GM21786 (cell line): Measurements from ENCODE around the gene GALNT10.

Experiments used
- ATAC-seq: cut with Tn5 transposase; IDR thresholded peaks from one replicate; pipeline ENCODE4 v1.9.1; 2021; ENCODE audit not compliant: unreplicated experiment

Gene GALNT10

DNA sequence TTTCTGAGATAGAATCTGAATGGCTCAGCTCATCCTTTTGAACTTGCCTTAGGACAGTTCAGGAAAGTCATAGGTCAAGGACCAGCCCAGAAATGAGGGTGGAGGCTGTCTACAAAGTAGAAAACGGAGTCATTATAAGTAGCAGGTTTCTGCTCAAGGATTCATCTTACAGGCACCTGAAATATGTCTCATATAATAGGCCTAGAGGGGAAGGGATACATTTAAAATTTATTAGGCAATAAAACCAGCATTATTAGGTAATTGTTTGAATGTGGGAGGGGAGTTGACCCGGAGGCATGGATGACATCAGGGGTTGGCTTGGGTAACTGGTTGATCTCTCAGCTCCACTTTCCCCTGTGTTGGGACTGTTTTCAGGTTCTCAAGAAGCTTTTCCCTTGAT, 11.9 kb upstream of the GALNT10 start:
- no peak for ATAC-seq

DNA sequence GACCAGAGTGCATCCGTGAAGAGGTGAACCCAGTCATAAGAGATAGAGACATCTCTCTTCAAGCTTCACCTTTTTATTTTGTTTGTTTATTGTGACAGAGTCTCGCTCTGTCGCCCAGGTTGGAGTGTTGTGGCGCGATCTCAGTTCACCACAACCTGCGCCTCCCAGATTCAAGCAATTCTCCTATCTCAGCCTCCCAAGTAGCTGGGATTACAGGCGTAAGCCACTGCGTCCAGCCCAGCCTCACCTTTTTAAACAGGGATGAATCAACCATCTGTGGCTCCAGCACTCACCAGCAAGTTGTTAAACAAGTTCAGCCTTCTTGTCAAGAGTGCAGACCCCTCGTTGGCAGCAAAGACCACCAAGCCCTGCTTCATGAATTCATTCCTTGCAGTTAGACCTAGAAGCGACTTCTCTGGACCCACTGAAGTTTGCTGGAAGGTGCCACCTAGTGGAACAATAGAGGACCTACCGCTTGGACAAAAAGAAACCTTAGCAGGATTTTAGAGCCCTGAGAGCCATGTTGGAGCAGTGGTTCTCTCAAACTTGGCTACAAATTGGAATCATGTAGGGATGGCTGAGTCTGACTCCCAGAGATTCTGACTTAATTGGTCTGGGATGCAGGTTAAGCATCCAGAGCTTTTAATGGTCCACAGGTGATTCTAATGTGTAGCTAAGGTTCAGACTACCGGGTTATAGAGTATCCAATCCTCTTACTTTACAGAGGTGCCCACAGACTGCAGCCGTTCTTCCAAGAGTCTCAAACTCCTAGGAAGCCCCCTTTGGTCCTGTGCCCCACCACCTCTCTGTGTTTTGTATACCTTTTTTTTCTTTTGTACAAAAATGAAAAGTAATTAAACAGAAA, 10.5 kb upstream of the GALNT10 start:
- peak; percentile 93 for ATAC-seq

DNA sequence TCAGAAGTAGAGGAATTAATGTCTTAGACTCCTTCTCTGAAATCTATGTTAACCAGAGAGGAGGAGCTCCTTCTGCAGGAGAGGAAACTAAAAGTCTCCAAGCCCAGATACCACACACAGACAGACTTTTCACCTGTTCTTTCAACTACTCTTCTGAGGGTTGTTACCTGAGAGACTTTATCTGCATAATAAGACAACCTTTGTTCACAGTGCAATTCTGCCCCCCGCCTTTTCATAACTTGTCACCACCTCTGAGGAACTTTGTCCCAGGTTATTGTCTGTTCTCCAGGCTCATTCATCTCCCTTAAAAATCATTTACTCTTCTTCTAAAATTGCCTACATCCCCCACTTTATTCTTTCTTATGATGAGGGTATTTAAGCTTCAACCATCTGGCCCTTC, 9.4 kb upstream of the GALNT10 start:
- no peak for ATAC-seq

DNA sequence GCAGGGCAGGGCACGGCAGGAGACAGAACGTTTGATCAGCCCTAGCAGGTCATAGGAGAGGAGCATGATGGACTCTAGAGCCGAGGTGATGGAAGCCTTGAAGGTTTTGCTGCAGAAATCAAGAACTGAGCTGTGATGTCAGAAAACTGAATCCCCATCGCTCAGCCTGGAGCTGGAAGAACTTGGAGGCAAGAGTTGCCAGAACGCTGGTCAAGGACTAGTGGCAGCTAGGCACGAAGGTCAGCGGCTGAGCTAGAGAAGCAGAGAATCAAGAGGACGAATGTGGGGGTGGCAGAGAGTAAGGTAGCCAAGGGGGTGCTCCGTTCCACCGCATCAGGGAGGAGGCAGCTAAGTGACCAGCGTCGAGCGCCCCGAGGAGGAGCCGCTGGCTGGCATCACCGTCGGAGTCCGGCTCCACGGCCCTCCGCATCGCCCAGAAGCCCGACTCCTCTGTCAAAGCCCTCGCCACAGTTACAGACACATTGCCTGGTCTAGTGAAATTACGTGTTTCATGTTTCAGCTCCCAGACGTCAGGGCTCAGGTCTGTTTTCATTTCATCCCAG, 1.2 kb upstream of the GALNT10 start:
- ATAC-seq = peak; percentile 13

DNA sequence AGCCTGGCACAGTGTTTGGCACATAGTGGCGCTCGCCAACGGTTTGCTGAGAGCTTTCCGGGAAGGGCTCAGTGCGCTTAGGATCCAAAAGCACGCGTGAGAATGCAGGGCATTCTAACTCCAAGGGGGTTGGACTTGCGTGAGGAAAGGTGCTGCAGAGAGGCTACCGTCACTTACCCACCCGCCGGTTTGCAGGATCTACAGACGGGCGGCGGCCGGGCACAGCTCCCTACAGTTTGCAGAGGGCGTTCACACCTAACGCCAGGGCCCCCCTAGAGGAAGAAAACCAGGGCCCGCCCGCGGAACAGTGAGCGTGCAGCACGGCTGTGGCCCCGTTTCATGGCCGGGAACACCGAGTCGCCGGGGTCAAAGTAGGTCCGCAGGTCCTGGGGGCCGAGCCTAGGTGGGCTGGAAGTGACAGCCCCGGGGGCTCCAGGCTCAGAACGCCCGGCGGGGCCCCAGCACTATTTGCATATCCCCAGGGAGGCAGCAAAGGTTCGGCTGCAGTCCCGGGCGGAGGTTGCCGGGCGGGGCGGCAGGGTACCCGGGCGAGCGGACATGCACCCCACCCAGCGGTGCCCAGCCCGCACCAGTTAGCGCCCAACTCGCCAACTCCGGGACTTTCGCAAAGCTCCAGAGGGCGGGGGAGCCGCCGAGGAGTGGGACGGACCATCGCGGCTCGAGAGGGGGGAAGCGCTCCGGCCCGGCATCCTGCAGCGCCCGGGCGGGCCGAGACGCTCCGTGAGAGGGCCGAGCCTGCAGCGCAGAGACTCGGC, 526 bp upstream of the GALNT10 start:
- ATAC-seq = peak; percentile 77

DNA sequence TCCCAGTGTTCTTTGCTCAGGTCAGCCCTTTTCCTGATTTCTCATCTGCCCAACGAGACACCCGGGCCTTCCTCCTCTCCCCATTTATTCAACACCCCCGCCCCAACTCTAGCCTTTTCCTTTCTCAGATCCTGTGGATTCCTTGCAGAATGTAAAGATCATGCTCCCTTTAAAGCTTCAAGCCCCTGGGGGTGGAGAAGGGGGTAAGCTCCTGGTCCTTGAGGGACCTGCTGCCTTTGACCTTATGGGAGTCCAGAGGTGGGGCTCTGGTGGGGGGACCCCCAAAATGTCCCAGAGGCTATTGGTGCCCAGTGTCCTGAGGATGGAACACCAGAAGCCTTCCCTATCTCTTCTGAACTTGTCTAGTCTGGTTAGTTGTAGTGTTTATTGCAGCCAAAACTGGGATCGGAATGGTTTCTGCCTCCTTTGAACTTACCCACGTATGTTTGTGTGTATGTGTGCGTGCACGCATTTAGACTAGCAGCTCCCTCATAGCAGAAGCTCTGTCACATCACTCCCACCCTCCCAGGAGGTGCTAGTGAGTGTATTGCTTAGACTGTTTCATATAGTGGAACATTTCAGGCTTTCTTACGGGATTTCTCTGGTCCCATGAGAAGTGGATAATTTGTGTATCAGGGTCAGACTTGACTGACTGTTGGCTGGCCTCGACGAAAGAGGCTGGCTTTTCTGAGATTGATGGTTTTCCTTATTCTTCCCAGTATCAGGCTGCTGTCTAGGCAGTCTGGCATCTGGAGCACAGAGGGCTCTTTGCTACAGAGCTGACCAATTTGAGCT, 1.1 kb downstream of the GALNT10 start:
- ATAC-seq = no peak

DNA sequence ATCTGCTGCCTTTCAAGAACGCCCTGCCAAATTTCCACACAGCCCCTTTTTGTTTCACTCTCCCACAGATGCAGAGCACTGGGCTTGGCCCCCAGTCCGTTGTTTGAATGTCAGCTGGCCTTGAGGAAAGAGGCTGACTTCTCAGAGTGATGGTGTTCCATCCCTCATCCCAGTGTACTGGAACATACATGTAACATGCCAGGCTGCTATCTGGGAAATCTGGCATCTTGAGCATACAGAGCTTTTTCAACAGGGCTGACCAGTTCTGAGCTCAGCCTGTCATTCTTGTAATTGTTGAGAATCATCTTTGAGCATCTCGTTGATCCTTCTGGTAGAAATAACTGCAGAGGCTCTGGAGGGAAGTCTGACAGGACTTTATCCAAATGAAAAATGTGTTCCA, 2.8 kb downstream of the GALNT10 start:
- ATAC-seq = no peak

DNA sequence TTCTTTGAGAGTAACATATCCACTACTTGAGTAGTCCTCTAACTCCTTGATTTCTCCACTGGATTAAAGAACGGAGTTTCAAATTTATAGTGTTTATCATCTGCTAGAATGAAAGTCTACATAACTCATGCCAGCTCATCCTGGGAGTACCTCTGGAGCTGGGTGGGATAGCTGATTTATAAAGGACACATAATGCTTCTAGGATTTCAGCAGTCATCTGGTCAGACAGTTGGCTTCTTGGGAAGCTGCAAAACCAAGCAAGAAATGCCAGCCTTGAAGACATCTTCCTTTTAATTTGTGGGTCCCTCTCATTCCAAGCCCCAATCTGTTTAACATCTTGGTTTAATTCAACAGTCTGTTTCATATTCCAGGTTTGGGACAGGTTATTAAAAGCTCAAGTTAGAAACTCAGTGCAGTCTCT, 3.2 kb downstream of the GALNT10 start:
- ATAC-seq = no peak

DNA sequence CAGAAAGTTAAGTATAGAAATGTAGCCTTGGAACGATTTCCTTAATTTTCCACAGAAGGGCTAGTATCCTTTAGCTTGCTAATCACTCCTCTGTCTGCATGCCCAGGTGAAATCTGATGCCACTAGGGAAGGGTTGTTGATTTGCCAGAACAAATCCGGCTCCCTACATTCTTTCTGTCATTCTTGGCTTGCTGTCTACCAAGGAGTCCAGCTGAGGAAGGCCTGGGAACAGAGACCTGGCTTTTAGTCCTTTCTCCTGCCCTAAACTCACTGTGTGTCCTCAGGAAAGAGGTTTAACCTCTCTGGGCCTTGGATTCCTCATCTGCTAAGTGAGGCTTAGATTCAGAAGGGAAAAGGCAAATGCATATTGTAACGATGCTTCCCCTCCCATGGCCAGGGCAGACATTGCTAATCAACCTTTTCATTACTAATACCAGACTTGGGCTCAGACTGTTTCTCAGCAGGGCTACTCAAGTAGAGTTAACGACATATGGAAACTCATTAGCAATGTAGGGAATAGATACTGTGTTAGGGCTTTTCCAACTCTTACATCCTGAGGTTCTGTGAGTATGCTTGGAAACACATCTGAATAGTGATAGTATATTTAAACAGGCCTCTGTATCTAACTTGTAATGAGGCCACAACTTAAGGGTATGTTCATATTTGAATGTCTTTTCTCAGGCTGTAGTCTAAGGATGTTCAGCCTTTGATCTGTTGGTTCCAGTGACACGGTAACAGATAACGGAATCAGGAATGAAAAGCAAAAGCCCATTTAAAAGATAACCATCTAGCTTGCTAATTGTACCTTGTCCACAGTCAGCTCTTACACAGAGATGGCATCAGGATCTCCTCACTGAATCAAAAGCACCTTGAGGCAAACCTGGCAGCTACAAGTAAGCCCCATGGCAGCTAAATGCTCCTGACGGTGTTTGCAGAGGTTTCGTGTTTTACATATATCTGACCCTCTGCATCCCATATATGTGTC, 4.1 kb downstream of the GALNT10 start:
- no peak for ATAC-seq

DNA sequence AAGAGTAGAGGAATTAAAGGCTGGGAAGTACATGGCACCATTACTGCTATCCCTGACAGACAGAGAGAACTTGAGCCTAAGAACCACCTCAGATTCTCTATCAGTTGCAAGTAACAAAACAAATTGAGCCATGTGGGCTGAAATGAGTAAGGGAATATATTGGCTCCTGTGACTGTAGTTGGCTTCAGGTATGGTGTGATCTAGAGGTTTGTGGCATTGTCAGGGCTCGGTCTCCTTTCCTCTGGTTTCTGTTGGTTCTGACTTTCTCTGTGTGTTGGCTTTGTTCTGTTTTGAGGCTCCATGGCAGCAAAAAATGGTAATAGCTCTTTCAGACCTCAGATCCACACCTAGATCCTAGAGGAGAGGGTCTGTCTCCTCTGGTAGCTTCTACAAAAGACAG, 5.7 kb downstream of the GALNT10 start:
- ATAC-seq = no peak

DNA sequence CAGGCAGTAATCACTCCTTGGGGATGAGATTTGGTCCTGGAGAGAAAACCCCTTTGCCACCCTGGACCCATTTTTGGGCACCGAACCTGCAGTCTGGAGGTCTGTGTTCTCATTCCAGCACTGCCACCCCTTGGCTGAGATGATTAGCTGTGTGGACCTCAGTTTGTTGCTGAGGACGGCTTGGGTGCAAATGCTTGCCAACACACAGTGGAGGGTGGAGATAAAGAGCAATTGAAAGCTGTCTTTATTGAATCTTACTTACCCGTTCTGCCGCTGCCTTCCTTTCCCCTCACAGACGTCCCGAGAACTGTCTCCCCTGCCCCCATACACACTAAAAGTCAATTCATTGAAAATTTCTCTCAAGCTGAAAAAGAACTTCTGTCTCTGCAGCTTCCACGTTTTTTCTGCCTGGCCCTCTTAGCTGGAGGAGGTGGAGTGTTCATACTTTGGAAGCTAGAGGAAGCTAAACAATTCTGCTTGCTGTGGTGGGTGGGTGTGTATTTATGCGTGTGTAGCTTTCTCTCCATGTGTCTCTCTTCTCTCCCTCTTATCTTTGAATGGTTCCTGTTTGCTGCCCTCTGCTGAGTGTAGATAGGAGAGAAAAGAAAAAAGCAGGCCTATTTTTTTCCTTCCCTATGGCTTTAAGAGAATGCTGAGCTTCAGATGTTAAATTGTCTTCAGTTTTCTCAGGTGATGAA, 6.6 kb downstream of the GALNT10 start:
- no peak for ATAC-seq

DNA sequence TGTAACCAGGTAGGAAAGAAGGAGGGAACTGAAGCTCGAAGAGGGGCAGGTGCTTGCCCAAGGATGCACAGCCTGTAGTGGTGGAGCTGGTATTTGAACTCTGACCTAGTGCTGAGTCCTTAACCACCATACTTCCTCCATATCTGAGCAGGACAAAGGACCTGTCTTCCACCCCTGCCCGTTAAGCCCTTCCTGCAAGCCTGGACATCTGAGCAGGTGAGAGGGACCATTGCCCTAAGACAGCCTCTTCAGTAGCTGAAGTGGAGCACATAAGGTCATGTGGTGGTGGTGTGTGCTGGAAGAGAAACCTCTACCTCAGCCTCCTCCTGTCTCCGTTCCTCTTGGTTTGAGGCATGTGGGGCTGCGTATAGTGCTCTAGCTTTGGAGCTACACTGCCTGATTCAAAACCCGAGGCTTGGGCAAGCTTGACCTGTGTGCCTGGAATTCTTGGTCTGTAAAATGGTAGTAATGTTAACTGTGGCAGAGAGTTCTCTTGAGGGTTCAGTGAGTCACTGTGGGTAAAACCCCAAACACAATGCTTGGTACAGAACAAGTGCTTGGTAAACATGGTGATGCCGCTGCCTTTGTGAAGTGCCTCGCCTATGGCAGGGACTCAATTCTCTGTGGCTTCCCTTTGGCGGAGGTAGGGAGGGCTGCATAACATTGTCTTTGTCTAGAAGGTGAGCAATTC, 7.4 kb downstream of the GALNT10 start:
- peak; percentile 46 for ATAC-seq

DNA sequence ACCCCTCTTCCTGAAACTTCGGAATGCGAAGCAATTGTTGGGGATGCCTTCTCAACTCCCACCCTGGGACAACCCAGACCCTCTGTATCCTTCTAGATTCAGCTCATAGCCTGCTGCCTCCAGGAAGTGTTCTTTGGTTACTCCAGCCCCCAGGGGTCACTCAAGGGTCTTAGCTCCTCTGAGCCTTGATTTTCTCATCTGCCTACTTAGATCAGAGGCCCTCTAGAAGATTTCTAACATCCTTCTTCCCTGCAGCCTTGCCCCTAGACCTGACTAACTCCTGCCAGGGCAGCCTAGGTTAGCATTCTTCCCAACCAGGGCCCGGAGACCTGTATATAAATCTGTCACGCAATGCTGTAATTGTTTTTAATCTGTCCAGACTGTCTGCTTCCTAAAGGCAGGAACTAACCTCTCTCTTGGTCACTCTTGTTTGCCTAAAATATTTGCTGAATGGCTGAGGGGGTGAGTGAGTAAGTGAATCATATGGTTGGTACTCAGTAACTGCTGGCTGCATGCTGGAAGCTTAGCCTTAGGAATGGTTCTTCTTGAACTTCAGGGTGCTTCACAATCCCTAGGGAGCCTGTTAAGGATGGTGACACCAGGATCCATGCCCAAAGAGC, 8.2 kb downstream of the GALNT10 start:
- ATAC-seq = no peak

DNA sequence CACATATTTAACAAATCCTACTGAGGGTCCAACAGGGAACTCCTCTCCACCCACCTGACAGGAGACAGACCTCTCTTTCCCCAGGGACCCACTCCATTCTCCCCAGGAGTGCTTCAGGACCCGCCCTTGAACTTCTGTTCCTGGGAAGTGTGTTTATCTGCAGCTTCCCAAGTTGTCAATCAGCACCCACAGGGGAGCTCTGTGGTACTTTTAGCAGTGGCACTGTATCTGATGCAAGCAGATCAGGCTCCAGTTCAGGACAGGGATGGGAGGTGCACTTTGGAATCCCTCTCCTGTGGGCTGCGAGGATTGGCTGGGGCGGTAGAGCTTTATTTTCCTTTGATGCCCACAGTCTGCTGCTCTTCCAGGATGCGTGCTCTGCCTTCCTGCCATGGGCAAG, 8.7 kb downstream of the GALNT10 start:
- ATAC-seq = no peak

DNA sequence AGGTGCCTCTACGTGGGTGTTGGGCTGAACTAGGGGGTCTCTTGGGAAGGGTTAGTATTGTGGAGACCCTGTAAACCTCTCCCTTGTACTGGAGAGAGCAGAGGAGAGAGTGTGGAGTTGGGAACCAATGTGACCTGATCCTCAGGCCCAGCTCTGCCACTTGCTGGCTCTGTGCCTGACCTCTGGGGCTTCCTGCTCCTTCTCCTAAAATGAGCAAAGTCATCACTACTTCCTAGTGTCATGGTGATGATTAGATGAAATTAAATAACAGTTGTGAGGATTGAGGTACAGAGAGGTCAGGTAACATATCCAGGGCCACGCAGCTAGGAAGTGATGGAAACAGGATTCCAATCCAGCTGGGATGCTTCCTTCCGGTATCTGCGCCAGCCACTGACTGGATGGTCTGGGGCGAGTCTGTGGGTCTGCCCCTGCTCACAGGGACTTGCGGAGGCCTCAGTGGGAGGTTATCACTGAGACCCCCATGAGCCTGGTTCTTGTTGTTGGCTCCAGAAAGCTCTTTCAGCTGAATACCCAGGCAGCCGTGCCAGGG, 9.2 kb downstream of the GALNT10 start:
- no peak for ATAC-seq

DNA sequence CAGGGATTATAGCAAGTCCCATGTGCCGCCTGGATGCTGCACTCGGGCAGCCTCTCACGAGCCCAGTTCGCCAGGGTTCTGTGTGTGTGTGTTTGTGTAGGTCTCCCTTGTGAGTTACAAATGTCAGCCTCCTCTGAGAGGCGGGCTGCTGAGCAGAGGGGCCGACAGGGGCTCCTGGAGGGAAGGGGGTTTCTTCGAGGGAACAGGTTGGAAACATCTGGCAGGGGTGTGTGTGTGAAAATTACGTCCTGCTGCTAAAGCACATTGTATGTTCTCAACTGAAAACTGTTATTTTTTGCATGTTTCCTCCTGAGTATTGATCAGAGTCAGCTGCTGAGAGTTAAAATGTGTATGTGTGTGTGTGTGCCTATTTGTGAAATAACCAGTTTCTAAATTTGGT, 9.7 kb downstream of the GALNT10 start:
- ATAC-seq = no peak

DNA sequence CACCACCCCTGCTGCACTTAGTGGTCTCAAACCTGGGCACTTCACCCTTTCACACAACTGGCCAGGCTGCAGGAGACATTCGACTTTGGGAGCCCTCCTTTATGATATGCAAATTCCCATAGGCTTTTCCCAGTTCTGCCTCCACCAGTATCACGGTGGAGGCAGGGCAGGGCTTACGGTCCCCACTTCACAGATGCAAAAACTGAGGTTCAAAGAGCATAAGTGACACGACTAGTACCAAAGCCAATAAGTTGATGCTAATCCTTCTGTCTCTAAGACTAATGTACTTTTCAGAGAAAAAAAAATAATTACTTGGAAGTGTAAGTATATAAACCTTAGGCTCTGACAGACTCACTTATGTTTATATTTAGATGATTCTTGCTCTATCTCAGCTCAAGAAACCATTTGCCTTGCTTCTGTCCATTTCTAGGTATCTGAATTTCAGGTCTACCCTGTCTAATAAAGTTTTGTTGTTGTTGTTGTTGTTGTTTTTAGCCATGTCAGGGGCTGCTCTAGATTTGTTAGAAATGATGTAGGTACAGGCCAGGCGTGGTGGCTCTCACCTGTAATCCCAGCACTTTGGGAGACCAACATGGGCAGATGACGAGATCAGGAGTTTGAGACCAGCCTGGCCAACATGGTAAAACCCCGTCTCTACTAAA, 10.7 kb downstream of the GALNT10 start:
- no peak for ATAC-seq
